ENCODE data around the gene GPR146. TPM values are rescaled to one million over a fixed set of nuclear protein-coding genes. Genes with fewer than 3 reads are reported as not detected.

The GPR146 gene
- total and polyA plus RNA-seq, 8 donors = 6.3 to 18.9 (median 7.9) TPM

DNA sequence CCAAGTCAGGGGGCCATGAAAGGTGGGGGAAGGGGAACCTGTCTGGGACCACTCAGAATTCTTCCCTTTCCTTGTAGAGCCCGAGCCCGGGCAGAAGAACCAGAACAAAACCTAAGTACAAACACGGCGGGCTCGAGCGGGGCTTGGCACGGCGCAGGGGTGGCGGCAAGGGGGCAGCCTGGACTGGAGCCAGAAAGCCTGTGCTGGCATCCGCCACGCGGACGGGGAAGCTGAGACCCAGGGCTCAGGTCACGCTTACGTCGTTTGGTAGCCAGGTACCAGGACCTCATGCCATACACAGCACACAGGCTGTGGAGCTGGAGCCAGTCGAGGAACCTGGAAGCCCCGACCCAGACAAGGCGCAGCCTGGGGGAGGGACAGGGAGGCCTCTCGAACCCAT, 37.0 kb downstream of the GPR146 start:
- H3K27ac ChIP-seq = no peak overlapping the region
- no peak overlapping the region for H3K4me3 ChIP-seq
- peaks cover under 1 to 17% of the 10 kb centered on the region in 2 donors for H3K4me1 ChIP-seq
- intact Hi-C loops (cut with DNase I) = loop anchor here in 1 of 2 donors (10.0 kb wide), 1 partner anchor 93 kb away; no protein-coding TSS in a partner anchor
- ATAC-seq = no peak
- no peaks in the 10 kb centered on the region for H3K27me3 ChIP-seq
- H3K36me3 ChIP-seq = no peaks in the 10 kb centered on the region
- TF ChIP-seq, protein P1, sequence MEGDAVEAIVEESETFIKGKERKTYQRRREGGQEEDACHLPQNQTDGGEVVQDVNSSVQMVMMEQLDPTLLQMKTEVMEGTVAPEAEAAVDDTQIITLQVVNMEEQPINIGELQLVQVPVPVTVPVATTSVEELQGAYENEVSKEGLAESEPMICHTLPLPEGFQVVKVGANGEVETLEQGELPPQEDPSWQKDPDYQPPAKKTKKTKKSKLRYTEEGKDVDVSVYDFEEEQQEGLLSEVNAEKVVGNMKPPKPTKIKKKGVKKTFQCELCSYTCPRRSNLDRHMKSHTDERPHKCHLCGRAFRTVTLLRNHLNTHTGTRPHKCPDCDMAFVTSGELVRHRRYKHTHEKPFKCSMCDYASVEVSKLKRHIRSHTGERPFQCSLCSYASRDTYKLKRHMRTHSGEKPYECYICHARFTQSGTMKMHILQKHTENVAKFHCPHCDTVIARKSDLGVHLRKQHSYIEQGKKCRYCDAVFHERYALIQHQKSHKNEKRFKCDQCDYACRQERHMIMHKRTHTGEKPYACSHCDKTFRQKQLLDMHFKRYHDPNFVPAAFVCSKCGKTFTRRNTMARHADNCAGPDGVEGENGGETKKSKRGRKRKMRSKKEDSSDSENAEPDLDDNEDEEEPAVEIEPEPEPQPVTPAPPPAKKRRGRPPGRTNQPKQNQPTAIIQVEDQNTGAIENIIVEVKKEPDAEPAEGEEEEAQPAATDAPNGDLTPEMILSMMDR (IDR thresholded peaks at IDR 0.05) = no peak
- no peak for DNase-seq
- H3K9me3 ChIP-seq = no peaks in the 10 kb centered on the region

GRCh38 chr7:1081931-1082401, 37.6 kb downstream of the GPR146 start:
- intact Hi-C loops (cut with DNase I) = loop anchor here in 1 of 2 donors (10.0 kb wide), 1 partner anchor 93 kb away; no protein-coding TSS in a partner anchor
- Histone ChIP-seq H3K4me1 (peaks cover 5 to 23% of the 10 kb centered on the region in 2 donors), H3K4me3 (no peak overlapping the region), H3K27ac (no peak overlapping the region), H3K9me3 (no peaks in the 10 kb centered on the region), H3K27me3 (no peaks in the 10 kb centered on the region), H3K36me3 (no peaks in the 10 kb centered on the region)
- ATAC-seq = no peak
- TF ChIP-seq, protein P1 (IDR thresholded peaks at IDR 0.05) = no peak
- DNase-seq = no peak

DNA sequence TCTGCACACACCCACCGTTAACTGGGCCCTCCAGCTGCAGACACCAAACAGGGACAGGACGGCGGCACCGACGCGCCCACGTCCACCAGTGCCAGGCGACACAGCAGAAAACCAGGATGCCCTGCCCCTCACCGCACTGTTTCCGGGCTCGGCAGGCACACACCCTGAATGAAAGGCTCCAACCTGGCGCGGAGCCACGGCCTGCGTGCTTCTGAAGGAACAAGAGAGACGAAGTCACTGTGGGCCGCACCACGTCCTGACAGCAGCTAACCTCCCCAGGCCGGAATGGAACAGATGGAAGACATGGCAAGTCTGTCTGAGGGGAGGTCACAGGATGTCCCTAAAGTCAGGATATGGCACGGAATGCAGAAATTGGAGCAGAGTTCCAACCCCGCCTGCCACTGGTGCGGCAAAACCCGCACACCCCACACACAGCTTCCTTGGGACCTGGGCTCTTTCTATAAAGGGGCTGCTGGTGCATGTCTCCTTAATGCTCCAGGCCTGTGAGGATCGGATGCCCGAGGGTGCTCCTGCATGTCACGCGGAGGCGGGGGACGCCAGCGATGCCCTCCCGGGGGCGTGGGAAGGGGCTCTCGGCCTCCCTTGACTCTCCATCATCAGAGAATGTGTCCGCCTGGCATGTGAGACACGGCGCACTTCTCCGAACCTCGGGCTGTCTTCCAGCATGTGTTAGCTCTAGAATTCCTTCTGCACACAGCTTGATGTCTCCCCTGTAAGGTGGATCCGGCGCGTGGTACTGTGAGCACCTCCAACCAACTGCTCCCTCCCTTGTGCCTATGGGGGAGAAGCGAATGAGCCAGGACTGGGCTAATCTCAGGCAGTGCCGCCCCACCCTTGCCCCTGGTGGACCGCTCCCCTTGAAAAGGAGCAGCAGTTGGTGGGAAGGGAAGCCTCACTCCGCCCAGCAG, 39.6 kb downstream of the GPR146 start:
- Histone ChIP-seq H3K9me3 (no peaks in the 10 kb centered on the region), H3K36me3 (no peaks in the 10 kb centered on the region), H3K4me3 (no peak overlapping the region), H3K4me1 (peaks cover 14 to 36% of the 10 kb centered on the region in 2 donors), H3K27ac (peak overlapping the region in 1 of 2 donors; percentile 28), H3K27me3 (no peaks in the 10 kb centered on the region)
- DNase-seq (no peak), ATAC-seq (no peak)
- TF ChIP-seq, protein P1 (IDR thresholded peaks at IDR 0.05) = no peak
- intact Hi-C loops (cut with DNase I) = loop anchor here in 1 of 2 donors (10.0 kb wide), 1 partner anchor 91 kb away; no protein-coding TSS in a partner anchor

DNA sequence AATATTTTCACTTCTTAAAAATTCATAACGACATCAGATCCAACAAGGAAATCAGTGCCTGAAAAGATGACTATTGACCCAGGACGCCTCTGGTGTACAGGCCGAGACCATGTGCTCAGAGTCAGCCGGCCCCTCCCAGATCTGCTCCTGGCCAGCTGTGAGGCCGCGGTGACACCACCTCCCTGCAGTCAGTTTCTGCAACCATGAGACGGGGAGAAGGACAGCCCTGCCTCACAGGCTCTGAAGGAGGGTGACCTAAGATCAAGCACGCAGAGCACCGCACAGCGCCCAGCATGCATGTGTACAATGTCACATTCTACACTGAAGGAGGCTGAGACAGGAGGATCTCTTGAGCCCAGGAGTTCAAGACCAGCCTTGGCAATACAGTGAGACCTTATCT, 40.9 kb downstream of the GPR146 start:
- ATAC-seq (no peak), DNase-seq (no peak)
- Histone ChIP-seq H3K9me3 (no peaks in the 10 kb centered on the region), H3K4me3 (no peak overlapping the region), H3K36me3 (no peaks in the 10 kb centered on the region), H3K27me3 (no peaks in the 10 kb centered on the region), H3K27ac (no peak overlapping the region), H3K4me1 (peaks cover 14 to 44% of the 10 kb centered on the region in 2 donors)
- intact Hi-C loops (cut with DNase I) = loop anchor here in 1 of 2 donors (10.0 kb wide), 1 partner anchor 90 kb away; no protein-coding TSS in a partner anchor
- TF ChIP-seq, protein P1 (IDR thresholded peaks at IDR 0.05) = no peak

- no peak for DNase-seq
- peak overlapping the region; percentile 34 to 65 for H3K27ac ChIP-seq
- H3K4me3 ChIP-seq = no peak overlapping the region
- H3K36me3 ChIP-seq = no peaks in the 10 kb centered on the region
- H3K27me3 ChIP-seq = no peaks in the 10 kb centered on the region
- TF ChIP-seq, protein P1 (IDR thresholded peaks at IDR 0.05) = no peak
- peaks cover 14 to 50% of the 10 kb centered on the region in 2 donors for H3K4me1 ChIP-seq
- ATAC-seq = no peak
- intact Hi-C loops (cut with DNase I) = loop anchor here in 1 of 2 donors (10.0 kb wide), 1 partner anchor 89 kb away; no protein-coding TSS in a partner anchor
- H3K9me3 ChIP-seq = no peaks in the 10 kb centered on the region
Measured at GRCh38 chr7:1085910-1086421, 41.6 kb downstream of the GPR146 start.

All from left lung (tissue), 10 donors.